PC-3 (cell line): Measurements from ENCODE around the gene TUBB2B. TPM values are rescaled to one million over a fixed set of nuclear protein-coding genes. Genes with fewer than 3 reads are reported as not detected.

Experiments
- ATAC-seq: fragments of 200-7000 bp; cut with Tn5 transposase; 2 replicates; pipeline ENCODE4 v1.9.1; 2020; ENCODE audit warnings: mild to moderate bottlenecking, moderate library complexity
- BruUV-seq: library from RNA; stranded (reverse); fragments of 400-500 nt; replicated peaks from 2 replicates; lab custom pipeline; 2021; lab: Mats Ljungman, UMichigan
- CTCF ChIA-PET: fragments of 300-600 bp; sonication (Branson Sonifier 250); formaldehyde crosslinking; loops from one replicate; lab custom pipeline; 2022; ENCODE audit warnings: antibody characterized with exemption; lab: Charles Lee
- POLR2A ChIA-PET: fragments of 300-600 bp; sonication (Branson Sonifier 250); formaldehyde crosslinking; loops from one replicate; lab custom pipeline; 2022; ENCODE audit warnings: antibody characterized with exemption; ENCODE audit not compliant: unreplicated experiment; lab: Charles Lee
- DNase-seq: peaks from one replicate; pipeline ENCODE4 v3.0.0-alpha.2; 2015
- H2AFZ ChIP-seq: fragments of 300-600 bp; sonication (generic); 2 replicates; pipeline ENCODE4 v1.6.0; 2016; ENCODE audit warnings: antibody characterized with exemption, low read length
- H3F3A ChIP-seq: fragments of 300-600 bp; sonication (generic); one replicate; pipeline ENCODE4 v1.6.0; 2017; ENCODE audit warnings: antibody characterized with exemption, low read length, control low read depth, mild to moderate bottlenecking; ENCODE audit not compliant: unreplicated experiment
- H3K27ac ChIP-seq: fragments of 300-600 bp; sonication (generic); 2 replicates; pipeline ENCODE4 v1.5.1; 2016; ENCODE audit warnings: mild to moderate bottlenecking, low read length
- H3K27me3 ChIP-seq: fragments of 300-600 bp; sonication (generic); 2 replicates; pipeline ENCODE4 v1.6.1; 2016; ENCODE audit warnings: low read length, mixed read lengths
- H3K36me3 ChIP-seq: fragments of 300-600 bp; sonication (generic); 2 replicates; pipeline ENCODE4 v1.6.1; 2016; ENCODE audit warnings: low read depth, mixed run types, low read length, mixed read lengths
- H3K4me1 ChIP-seq: fragments of 300-600 bp; sonication (generic); 2 replicates; pipeline ENCODE4 v1.5.1; 2016; ENCODE audit warnings: low read length; ENCODE audit not compliant: insufficient read depth
- H3K4me2 ChIP-seq: fragments of 300-600 bp; sonication (generic); 2 replicates; pipeline ENCODE4 v1.6.0; 2016; ENCODE audit warnings: low read length
- H3K4me3 ChIP-seq: fragments of 300-600 bp; sonication (generic); 2 replicates; pipeline ENCODE4 v1.5.1; 2016; ENCODE audit warnings: mild to moderate bottlenecking, low read length, mixed read lengths
- H3K79me2 ChIP-seq: fragments of 300-600 bp; sonication (generic); 2 replicates; pipeline ENCODE4 v1.6.1; 2017; ENCODE audit warnings: low read length, mixed read lengths
- H3K9ac ChIP-seq: fragments of 300-600 bp; sonication (generic); 2 replicates; pipeline ENCODE4 v1.6.0; 2016; ENCODE audit warnings: mild to moderate bottlenecking, low read length
- H3K9me2 ChIP-seq: fragments of 300-600 bp; sonication (generic); replicated peaks from 2 replicates; pipeline ENCODE4 v1.6.1; 2016; ENCODE audit warnings: mixed run types, low read length, mixed read lengths
- H3K9me3 ChIP-seq: fragments of 300-600 bp; sonication (generic); 2 replicates; pipeline ENCODE4 v1.6.1; 2016; ENCODE audit warnings: low read length, mixed read lengths
- H4K20me1 ChIP-seq: fragments of 300-600 bp; sonication (generic); 2 replicates; pipeline ENCODE4 v1.6.1; 2016; ENCODE audit warnings: low read length, mixed read lengths
- CTCF ChIP-seq: fragments of 300-600 bp; sonication (generic); conservative IDR thresholded peaks from 2 replicates; pipeline ENCODE4 v1.5.1; 2017; ENCODE audit warnings: antibody characterized with exemption, low read depth, mild to moderate bottlenecking, low read length
- EZH2 ChIP-seq: fragments of 300-600 bp; sonication (generic); IDR thresholded peaks from one replicate; pipeline ENCODE4 v1.6.1; 2017; ENCODE audit warnings: antibody characterized with exemption, mild to moderate bottlenecking, low read length; ENCODE audit not compliant: unreplicated experiment
- EZH2phosphoT487 ChIP-seq: fragments of 300-600 bp; sonication (generic); IDR thresholded peaks from 2 replicates; pipeline ENCODE4 v1.6.1; 2018; ENCODE audit warnings: mild to moderate bottlenecking, antibody characterized with exemption, low read length, borderline replicate concordance
- intact Hi-C: fragments of 100-400 bp; cut with micrococcal nuclease; formaldehyde crosslinking; loops from 2 replicates; pipeline ENCODE4 v1.9.0; 2023
- total RNA-seq: library from RNA; depleted of rRNA; stranded (reverse); fragments of >200 nt; gene quantifications from 2 replicates; pipeline ENCODE4 v1.2.3, GENCODE V29; 2014

Gene TUBB2B
- total RNA-seq, 1 experiment from 2014 or later, result 6.5 TPM

GRCh38 chr6:3202999-3203696 lies 24.3 kb downstream of the TUBB2B start:
- Histone ChIP-seq H3K79me2 (no peaks in the 10 kb centered on the region), H3F3A (no peaks in the 10 kb centered on the region), H3K9me2 (no peaks in the 10 kb centered on the region), H3K4me3 (no peak overlapping the region), H4K20me1 (no peaks in the 10 kb centered on the region), H3K4me1 (peaks cover 12% of the 10 kb centered on the region), H2AFZ (no peak overlapping the region), H3K27ac (no peak overlapping the region), H3K9me3 (no peaks in the 10 kb centered on the region), H3K9ac (no peak overlapping the region), H3K27me3 (no peaks in the 10 kb centered on the region), H3K4me2 (no peak overlapping the region), H3K36me3 (no peaks in the 10 kb centered on the region)
- ChIA-PET CTCF (no interaction called here), POLR2A (no interaction called here)
- no peak for TF ChIP-seq EZH2phosphoT487
- no peak for TF ChIP-seq EZH2
- no peak for TF ChIP-seq CTCF
- BruUV-seq, result no TSS peak
- intact Hi-C loops, result no loop called here
- DNase-seq (no peak), ATAC-seq (no peak)

- Histone ChIP-seq H3K27me3 (no peaks in the 10 kb centered on the region), H3K4me3 (no peak overlapping the region), H2AFZ (no peak overlapping the region), H3K79me2 (no peaks in the 10 kb centered on the region), H3K9me2 (no peaks in the 10 kb centered on the region), H4K20me1 (no peaks in the 10 kb centered on the region), H3K4me2 (no peak overlapping the region), H3K9me3 (no peaks in the 10 kb centered on the region), H3F3A (no peaks in the 10 kb centered on the region), H3K9ac (no peak overlapping the region), H3K36me3 (no peaks in the 10 kb centered on the region), H3K27ac (no peak overlapping the region), H3K4me1 (peaks cover 7% of the 10 kb centered on the region)
- intact Hi-C loops, result no loop called here
- no TSS peak for BruUV-seq
- ChIA-PET POLR2A (no interaction called here), CTCF (no interaction called here)
- DNase-seq (no peak), ATAC-seq (no peak)
- no peak for TF ChIP-seq EZH2
- TF ChIP-seq EZH2phosphoT487, result no peak
- no peak for TF ChIP-seq CTCF
Observed at GRCh38 chr6:3201388-3201787, 26.1 kb downstream of the TUBB2B start.

GRCh38 chr6:3200682-3201081 lies 26.8 kb downstream of the TUBB2B start:
- Histone ChIP-seq H3K9me2 (no peaks in the 10 kb centered on the region), H3K27ac (no peak overlapping the region), H3K9ac (no peak overlapping the region), H3K4me1 (peaks cover 2% of the 10 kb centered on the region; the same call in 1 of the 2 replicates), H3K36me3 (no peaks in the 10 kb centered on the region), H3K9me3 (no peaks in the 10 kb centered on the region), H3K79me2 (no peaks in the 10 kb centered on the region), H3K4me3 (no peak overlapping the region), H2AFZ (no peak overlapping the region), H4K20me1 (no peaks in the 10 kb centered on the region), H3K27me3 (no peaks in the 10 kb centered on the region), H3F3A (no peaks in the 10 kb centered on the region), H3K4me2 (no peak overlapping the region)
- DNase-seq (no peak), ATAC-seq (no peak)
- TF ChIP-seq EZH2phosphoT487, result no peak
- no peak for TF ChIP-seq EZH2
- no peak for TF ChIP-seq CTCF
- intact Hi-C loops, result no loop called here
- CTCF ChIA-PET, result no interaction called here
- no TSS peak for BruUV-seq
- POLR2A ChIA-PET, result interaction anchor here (0.6 kb wide), 1 partner anchor 39 kb away, joined by 3 read pairs; no protein-coding TSS in a partner anchor
